ENCODE results near the gene ZNF546.
"Not testable (repeated sequence)": the region's sequence is repeated elsewhere in the genome, so short reads cannot be mapped to it uniquely, and the experiment has no call there.

The ZNF546 gene

DNA sequence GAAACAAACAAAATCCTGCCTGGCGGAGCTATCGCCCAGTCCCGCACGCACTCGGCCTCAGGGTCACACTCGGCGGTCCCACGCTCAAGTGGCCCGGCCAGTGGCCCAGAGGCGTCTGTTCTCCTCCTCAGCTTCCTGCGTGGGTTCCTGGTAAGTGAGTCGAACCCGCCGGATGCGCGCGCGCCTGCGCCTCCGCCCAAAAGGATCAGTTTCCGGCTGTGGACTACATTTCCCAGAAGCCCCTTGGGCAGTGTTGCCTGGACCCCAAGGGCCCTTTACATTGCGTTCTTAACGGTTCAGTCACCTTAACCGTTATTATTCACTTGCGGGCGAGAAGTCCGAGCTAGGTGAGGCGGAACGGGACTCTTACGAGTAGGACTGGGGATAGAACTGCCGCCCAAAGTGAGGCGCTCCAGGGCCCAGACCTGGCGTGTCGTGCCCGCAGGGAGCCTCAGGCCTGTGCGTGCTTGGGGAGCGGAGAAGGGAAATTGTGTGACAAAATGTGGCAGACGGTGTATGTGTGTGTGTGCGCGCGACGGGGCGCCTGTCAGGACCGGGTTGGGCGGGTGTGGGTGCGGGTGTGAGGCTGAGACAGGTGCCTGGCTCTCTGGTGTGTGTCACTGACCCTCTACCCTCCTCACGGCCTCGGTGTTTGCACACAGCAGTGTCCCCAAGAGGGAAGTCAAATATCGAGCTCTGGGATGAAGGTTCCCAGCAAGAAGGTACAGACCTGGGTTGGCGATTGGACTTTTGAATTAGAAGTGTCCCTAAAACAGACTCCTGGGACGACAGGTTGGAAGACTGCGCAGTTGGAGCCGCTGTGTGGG lies at the start of gene ZNF546:
ZNF546 (plus strand) TSS at position 250 of the 827 bp plus-strand sequence. CDS start 1,267 bp downstream, outside the sequence.
- DNase-seq = peak; percentile 95

DNA sequence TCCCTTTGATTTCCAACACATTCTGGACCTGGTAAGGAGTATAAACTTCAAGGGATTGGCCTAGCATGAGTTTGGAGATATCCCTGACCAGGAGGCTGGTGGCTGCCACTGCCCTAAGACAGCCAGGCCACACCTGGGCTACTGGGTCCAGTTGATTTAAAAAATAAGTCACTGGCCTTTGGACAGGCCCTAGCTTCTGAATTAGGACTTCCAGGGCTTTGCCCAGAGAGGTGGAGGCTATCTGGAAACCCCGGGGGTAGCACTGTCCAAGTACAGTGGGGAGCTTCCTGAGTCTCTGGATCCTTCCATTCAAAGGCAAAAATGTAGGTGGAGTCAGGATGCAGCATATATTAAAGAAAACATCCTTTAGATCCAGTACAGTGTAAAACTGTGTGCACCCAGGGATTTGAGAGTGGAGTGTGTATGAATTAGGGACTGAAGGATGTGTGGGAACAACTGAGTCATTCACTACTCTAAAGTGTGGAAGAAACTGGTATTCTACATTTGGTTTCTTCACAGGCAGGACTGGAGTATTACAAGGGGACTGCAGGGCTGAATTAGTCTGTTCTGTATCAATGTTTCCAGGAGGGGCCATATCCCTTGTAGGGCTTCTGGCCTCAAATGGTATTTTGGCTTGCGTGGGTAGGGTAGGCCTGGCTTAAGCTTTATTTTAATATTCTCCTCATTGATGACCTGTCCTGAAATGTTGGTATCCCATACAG lies 47.7 kb upstream of the ZNF546 start:
- DNase-seq = peak; percentile 57

DNA sequence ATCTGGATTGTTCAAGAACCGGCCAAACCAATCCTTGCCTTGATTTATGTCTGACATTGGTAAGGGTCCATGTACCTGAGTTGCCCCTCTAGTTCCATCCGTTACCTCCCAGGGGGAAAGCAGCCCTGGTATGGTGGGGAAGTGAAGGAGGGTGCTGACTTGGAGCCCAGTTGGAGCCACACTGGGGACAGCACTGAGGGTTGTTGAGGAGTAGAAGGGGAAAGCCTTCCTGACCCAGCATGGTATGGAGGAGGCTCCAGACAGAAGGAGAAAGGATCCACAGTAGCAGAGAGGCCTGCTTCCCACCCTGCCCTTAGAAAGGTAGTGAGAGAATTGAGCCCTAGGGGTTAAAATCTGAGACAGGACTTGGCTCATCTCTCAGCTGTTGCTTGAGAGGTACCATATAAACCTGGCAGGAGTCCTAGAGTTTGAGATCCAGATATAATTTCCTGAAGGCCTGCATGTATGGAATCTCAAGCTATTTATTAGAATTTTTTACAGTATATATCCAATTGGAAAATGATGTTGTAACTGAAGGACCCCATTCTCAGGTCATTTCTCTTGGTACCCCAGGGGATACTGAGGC lies 45.7 kb upstream of the ZNF546 start:
- peak; percentile 55 for DNase-seq

DNA sequence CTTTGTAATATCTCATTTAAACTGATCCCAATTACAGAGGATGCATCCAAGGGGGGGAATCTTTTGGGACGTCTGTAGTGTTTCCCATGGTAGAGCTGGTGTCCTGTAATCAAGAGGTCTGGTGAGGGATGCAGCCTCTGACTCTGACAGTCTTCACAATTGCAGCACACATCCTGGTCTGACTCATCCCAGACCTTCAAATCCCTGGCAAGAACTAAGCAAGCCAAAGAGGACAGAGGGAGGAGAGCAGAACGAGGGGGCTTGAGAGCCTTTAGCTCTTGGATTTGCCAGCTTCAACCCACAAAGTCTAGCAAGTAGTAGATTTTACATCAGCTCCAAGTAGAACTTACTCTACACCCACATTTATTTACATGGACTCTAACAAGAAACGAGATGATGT lies 45.2 kb upstream of the ZNF546 start:
- DNase-seq = peak; percentile 58

DNA sequence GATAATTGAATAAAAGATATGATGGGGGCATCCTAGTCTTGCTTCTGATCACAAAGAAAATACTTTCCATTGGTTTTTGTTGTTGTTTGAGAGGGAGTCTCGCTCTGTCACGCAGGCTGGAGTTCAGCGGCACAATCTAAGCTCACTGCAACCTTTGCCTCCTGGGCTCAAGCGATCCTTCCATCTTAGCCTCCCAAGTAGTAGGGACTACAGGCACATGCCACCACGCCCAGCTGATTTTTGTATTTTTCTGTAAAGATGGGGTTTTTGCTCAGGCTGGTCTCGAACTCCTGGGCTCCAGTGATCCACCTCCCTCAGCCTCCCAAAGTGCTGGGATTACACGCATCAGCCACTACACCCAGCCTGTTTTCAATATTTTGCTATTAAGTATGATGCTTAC lies 42.9 kb upstream of the ZNF546 start:
- DNase-seq = peak; percentile 59

DNA sequence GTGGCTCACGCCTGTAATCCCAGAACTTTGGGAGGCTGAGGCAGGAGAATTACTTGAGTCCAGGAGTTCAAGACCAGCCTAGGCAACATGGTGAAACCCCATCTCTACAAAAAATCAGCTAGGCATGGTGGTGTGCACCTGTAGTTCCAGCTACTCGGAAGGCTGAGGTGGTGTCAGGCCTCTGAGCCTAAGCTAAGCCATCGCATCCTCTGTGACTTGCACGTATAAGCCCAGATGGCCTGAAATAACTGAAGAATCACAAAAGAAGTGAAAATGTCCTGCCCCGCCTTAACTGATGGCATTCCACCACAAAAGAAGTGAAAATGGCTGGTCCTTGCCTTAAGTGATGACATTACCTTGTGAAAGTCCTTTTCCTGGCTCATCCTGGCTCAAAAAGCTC lies 39.0 kb upstream of the ZNF546 start:
- peak; percentile 50 for DNase-seq

DNA sequence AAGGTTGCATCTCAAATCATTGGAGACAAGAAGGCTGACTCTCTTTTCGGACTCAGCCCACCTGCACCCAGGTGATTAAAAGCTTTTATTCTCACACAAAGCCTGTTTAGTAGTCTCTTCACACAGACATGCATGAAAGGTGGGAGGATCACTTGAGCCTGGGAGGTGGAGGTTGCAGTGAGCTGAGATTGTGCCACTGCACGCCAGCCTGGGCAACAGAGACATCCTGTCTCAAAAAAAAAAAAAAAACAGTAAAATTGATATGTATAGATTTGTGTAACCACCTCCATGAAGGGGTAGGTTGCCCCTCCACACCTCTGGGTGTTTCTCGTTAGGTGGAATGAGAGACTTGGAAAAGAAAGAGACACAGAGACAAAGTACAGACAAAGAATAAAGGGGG lies 37.9 kb upstream of the ZNF546 start:
- DNase-seq = peak; percentile 62

DNA sequence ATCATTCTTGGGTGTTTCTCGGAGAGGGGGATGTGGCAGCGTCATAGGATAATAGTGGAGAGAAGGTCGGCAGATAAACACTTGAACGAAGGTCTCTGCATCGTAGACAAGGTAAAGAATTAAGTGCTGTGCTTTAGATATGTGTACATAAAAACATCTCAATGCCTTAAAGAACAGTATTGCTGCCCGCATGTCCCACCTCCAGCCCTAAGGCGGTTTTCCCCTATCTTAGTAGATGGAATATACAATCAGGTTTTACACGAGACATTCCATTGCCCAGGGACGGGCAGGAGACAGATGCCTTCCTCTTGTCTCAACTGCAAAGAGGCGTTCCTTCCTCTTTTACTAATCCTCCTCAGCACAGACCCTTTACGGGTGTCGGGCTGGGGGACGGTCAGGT lies 37.5 kb upstream of the ZNF546 start:
- not testable (repeated sequence) for DNase-seq

DNA sequence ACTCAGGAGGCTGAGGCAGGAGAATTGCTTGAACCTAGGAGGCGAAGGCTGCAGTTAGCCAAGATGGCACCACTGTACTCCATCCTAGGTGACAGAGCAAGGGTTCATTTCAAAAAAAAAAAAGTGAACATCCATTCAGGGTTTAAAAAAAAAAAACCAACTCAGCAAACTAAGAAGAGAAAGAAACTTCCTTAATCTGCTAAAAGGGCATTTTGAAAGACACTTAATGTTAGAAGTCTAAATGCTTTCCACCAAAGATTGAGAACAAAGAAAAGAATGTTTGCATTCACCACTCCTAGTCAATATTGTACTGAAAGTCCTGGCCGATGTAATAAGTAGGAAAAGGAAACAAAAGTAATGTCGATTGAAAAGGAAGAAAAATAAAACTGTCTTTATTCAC lies 33.0 kb upstream of the ZNF546 start:
- DNase-seq = no peak

DNA sequence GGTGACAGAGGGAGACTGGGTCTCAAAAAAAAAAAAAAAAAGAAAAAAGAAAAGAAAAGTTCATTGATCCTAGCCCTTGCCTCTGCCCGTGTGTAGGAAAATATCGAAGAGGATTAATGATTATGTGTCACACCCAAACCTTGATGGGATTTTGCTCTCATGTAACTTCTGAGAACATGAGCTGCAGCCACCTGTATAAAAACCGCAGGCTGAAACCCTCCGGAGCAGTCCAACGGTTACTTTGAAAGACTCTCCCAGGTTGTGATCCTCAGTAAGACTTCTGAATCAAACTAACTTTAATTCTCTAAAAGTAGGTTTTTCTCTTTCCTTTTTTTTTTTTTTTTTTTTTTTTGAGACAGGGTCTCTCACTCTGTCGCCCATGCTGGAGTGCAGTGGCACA lies 30.2 kb upstream of the ZNF546 start:
- peak; percentile 4 for DNase-seq

DNA sequence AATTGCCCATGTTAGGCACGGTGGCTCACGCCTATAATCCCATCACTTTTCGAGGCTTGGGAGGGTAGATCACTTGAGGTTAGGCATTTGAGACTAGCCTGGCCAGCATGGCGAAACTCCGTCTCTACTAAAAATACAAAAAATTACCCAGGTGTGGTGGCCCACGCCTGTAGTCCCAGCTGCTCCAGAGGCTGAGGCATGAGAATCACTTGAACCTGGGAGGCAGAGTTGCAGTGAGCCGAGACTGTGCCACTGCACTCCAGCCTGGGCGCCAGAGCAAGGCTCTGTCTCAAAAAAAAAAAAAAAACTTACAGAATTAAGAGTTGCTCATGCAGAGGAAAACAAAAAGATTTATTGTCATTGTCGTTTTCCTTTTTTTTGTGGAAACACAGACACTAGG lies 29.3 kb upstream of the ZNF546 start:
- peak; percentile 32 for DNase-seq

DNA sequence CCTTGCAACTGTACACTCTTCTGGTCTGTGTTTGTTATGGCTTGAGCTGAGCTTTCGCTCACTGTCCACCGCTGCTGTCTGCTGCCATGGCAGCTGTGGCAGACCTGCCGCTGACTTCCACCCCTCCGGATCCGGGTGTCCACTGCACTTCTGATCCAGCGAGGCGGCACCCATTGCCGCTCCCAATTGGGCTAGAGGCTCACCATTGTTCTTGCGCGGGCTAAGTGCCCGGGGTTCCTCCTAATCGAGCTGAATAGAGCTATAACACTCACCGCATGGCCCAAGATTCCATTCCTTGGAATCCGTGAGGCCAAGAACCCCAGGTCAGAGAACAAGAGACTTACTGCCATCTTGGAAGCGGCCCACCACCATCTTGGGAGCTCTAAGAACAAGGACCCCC lies 28.1 kb upstream of the ZNF546 start:
- DNase-seq = peak; percentile 56

DNA sequence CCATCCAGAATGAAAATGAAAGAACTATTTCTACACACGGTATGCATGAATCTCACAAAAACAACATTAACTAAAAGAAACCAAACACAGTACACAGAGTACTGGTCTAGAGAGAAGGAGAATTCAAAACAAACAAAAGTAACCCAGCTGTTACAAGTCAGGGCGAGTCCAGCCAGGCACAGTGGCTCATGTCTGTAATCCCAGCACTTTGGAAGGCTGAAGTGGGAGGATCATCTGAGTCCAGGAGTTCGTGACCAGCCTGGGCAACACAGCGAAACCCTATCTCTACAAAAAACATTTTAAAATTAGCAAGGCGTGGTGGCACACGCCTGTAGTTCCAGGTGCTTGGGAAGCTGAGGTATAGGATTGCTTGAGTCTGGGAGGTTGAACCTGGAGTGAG lies 27.6 kb upstream of the ZNF546 start:
- no peak for DNase-seq

DNA sequence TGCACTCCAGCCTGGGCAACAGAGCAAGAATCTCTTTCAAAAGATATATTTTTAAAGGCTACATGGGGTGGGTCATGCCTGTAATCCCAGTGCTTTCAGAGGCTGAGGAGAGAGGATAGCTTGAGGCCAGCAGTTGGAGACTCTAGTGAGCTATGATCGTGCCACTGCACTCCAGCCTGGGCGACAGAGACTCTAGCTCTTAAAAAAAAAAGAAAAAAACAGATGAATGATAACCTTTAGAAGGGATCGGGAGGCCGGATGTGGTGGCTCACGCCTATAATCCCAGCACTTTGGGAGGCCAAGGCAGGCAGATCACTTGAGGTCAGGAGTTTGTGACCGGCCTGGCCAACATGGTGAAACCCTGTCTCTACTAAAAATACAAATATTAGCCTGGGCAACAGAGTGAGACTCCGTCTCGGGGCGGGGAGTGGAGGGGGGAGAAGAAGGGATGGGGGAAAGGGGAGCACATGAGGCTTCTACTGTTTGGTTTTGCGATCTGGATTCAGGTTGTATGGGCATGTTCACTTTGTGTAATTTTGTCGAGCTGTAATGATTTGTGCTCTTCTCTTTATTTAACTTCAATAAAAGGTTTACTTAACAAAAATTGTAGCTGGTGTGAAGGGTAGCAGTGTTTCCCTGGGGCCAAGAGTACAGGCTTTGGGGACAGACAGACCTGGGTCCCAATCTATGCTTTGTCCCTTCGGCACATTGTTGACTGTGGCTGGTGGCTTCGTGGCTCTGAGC lies 27.0 kb upstream of the ZNF546 start:
- DNase-seq = peak; percentile 67

DNA sequence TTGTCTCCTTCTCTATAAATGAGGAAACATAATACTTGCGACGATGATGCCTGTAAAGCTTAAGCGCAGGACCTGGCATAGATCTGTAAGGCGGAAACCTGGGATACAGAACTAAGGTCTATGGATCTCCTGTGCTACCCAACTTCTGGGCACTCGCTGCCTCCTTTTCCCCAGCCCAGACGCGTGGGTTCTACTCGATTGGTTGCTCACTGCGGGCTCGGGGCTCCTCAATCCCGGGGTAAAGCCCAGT lies 26.5 kb upstream of the ZNF546 start:
- DNase-seq = no peak

DNA sequence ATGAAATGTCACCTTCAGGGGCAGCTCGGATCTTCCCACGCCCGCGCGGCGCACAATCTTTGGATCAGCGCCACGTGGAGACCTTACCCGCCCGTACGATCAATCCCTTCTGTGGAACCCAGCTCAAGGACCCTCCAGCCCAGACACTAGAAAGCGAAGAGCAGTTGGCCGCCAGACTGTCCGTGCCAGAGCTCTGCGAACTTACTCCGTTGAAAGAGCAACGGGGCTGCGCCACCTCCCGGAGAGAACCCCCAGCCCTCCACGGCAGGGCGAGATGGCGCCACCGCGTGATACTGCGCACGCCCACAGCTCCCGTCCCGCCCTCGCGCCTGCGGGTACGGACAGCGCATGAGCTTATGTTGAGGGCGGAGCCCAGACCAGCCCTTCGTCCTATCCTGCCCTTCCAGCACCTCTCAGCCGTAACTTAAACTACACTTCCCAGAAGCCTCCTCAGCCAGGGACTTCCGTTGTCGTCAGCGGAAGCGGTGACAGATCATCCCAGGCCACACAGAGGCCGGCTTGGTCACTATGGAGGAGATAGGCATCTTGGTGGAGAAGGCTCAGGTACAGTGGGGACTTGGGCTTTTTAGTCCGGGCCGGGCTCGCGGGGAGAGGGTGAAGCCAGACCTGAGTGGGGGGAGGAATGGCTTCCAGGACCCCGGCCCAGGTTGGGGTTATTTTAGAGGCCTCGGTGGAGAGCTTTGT lies 26.0 kb upstream of the ZNF546 start, which contains the start of gene PSMC4:
PSMC4 (plus strand) TSS at position 491 of the 705 bp plus-strand sequence; CDS start at position 529, 38 bp downstream.
- peak; percentile 99 for DNase-seq

DNA sequence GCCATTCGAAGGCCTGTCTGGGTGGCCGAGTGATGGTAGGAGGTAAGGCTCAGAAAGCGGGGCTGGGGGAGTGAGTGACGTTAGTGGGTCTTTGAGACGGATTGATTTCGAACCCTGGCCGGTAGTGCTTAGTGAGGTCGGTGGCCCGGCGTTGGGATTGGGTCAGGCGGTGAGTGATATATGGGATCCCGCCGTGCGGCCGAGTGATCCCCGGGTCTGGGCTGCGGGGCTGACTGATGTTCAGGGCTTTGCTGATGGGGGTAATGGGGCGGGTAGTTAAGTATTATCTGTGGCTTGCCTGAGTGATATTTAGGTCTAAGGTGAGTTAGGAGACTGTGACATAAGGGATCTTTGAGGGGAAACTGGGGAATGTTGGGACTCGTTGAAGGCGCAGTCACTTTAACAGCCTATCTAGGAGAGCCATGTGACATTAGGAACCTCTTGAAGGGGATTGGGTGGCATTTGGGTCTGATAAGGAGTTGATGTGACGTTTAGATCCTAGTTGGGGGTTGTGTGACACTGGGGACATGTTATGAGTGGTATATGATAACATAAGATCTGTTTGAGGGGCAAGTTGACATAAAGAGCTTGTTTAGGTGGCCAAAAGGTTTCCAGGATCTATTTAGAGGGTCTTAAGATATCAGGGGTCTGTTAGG lies 25.4 kb upstream of the ZNF546 start:
- DNase-seq = no peak

DNA sequence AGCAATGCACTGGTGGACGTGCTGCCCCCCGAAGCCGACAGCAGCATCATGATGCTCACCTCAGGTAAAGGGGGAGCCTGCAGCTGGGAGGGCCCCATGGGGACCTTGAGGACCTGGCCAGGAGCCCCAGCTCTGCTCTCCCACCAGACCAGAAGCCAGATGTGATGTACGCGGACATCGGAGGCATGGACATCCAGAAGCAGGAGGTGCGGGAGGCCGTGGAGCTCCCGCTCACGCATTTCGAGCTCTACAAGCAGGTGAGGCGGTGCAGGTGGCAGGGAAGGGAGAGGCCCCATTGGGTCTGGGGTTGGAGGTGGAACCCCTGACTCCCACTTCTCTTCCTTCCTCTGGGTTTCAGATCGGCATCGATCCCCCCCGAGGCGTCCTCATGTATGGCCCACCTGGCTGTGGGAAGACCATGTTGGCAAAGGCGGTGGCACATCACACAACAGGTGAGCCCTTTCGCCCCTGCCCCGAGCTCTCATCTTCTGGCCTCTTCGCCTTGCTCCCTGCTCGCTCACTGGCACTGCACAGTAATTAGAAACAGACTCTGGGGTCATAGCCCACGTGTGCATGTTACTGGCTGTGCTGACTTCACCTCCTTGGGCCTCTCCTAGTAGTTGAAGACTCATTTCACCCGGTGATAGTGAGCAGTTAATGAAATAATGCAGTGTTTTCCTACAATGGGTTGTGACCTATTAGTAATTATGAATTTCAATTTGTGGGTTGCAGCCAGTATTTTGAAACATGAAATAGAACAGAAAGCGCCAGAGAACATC lies 22.3 kb upstream of the ZNF546 start:
- no peak for DNase-seq

DNA sequence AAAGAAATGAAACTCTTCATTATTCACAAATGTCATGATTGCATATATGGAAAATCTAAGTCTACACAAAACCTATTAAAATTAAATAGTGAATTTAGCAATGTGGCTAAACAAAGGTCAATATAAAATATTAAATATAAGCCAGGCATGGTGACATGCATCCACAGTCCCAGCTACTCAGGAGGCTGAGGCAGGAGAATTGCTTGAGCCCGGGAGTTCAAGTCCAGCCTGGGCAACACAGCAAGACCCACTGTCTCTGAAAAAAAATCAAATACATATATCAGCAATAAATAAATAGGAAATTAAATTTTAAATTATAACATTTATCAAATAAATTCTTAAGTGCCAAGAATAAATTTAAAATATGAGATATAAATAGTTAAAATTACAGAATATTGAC lies 14.0 kb upstream of the ZNF546 start:
- DNase-seq = no peak

DNA sequence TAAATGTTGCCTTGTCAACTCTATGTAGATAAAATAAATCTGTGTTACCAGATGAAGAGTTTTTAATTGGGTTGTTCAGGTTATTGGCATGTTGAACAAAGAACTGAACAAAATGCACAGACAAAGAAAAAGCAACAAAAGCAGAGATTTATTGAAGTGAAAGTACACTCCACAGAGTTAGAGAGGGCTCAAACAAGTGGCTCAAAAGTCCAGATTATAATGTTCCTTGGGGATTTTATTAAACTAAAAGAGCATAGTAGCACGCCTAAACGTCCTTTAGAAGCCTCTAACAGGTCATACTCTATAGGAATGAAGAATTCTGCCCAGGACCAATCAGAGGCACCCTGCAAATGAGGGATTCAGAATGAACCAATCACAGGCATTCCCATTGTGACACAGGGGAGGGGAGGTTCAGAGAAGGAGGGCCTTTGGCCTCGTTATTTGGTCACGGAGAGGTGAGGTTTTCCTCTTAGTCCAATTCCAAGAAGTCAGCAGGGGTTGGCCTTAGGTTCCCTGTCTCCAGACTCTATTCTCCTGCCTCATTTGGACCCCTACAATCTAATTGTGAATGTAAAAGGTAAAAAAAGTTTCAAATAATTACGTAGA lies 13.1 kb upstream of the ZNF546 start:
- no peak for DNase-seq

DNA sequence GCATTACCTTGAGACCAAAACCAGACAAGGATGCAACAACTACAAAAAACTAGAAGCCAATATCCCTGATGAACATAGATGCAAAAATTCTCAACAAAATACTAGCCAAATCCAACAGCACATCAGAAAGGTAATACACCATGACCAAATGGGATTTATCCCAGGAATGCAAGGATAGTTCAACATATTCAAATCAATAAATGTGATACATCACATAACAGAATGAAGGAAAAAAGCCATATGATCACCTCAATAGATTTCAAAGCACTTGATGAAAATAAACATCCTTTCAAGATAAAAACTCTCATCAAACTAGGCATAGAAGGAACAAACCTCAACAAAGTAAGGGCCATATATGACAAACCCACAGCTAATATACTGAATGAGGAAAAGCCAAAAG lies 10.2 kb upstream of the ZNF546 start:
- DNase-seq = no peak
